Hypothalamus (tissue), 51 donors: ENCODE results near the gene PTK7.
"Not testable (repeated sequence)": the region's sequence is repeated elsewhere in the genome, so short reads cannot be mapped to it uniquely, and the experiment has no call there.

Experiments used
- DNase-seq, 51 donors: peaks; one replicate each; lab custom pipeline; 2025; lab: John Stamatoyannopoulos, UW

The PTK7 gene

GRCh38 chr6:43113431-43114260 lies 37.5 kb downstream of the PTK7 start:
- DNase-seq = no peak

DNA sequence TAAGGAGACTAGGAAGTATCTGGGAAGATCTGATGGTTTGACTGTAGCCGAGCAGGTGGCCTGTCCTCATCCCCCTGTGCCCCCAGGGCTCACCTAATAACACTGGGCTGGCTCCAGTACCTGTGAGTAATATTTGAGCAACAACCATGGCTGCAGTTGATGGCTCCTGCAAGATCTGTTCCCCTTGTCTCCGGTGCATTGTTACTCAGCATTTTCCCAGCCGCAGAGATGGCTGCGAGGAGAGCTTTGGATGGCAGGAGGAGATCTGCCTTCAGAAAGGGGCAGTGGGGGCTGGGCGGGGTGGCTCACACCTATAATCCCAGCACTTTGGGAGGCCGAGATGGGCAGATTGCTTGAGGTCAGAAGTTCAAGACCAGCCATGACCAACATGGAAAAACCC lies 39.3 kb downstream of the PTK7 start:
- no peak for DNase-seq

- not testable (repeated sequence) for DNase-seq
These were observed 41.4 kb downstream of the PTK7 start for GRCh38 chr6:43117466-43117865.

DNA sequence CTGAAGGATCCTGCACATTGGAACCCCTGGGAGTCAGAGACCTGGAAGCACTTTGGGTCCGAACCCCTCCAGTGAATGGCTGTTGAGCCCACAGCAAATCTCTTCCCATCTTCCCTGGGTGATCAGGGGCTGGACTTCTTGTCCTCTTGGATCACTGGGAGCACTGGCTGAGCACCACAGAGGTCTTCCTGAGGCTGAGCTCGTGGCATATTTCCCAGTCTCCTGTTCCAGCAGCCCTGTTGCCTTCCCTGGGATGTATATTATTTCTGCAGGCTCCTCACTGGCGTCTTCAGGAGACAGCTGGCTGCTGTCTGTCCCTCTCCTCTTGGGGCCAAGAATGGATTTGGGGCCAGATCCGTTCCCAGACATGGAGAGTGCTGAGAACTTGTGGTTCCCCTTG lies 43.4 kb downstream of the PTK7 start:
- no peak for DNase-seq

- no peak for DNase-seq
These were observed 44.1 kb downstream of the PTK7 start for GRCh38 chr6:43120101-43120763.

DNA sequence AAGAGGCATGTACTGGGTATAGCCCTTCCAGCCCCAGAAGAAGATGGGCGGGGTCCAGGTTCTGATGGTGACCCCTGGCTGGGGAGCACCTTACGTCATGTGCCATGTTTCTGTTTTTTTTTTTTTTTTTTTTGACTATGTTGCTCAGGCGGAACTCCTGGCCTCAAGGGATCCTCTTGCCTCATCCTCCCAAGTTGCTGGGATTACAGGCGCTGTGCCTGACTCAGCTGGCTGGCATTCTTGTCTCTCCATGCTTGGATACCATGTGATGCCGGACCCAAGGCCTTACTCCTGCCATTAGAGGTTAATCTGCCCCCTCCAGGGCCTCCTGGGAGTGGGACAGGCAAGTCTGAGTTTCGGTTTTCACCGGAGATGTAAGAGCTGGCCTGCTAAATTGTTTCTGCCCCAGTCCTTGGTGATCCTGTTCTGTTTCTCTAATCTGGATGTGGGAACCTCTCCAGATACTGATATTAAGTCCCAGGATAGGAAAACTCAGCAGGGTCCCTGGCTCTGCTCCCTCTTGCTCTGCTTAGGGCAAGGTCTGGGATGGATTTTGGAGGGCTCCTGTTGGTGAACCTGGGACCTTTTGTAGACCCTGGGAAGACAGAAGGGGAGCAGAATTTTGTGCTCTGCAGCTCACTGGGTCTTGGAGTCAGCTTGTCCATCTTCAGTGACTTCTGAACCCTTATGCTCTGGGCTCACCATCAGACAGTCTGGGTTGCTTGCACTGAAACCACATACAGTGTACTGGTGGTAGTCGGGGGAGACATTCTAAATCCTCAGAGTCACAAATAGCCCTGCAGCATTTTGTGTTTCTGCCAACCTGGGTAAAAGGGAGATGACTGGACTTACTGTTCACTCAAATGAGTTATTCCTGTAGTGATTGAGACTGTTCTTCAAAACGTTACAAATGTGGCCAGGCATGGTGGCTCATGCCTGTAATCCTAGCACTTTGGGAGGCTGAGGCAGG lies 45.1 kb downstream of the PTK7 start:
- DNase-seq = peak in 3 of 51 donors; percentile 19 to 31 (median 21)

GRCh38 chr6:43122146-43122545 lies 46.0 kb downstream of the PTK7 start:
- DNase-seq = no peak

GRCh38 chr6:43123461-43124314 lies 47.6 kb downstream of the PTK7 start:
- DNase-seq = peak in 5 of 51 donors; percentile 7 to 24 (median 9)

GRCh38 chr6:43124481-43124880 lies 48.4 kb downstream of the PTK7 start:
- DNase-seq = no peak

DNA sequence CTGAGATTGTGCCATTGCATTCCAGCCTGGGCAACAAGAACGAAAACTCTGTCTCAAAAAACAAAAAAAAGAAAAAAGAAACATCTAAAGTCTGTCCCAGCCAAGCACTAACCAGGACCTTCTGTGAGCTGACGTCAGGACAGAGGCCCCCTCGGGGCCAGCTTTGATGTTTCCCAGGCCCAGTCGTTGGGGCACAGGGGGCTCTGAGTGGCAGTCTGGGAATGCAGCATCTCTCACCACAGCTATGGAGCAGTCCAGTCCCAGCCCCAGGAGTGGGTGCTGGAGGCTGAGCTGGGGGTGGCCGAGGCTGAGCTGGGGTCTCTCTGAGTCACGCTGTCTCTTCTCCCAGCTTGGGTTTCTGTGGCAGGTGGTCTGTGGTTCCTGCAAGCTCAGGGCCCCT lies 49.0 kb downstream of the PTK7 start:
- no peak for DNase-seq

- DNase-seq = no peak
These were observed 49.4 kb downstream of the PTK7 start for GRCh38 chr6:43125555-43125954.

- no peak for DNase-seq
These were observed 51.1 kb downstream of the PTK7 start for GRCh38 chr6:43127180-43127579.

- DNase-seq = no peak
These were observed 51.8 kb downstream of the PTK7 start for GRCh38 chr6:43127877-43128276.

GRCh38 chr6:43128926-43129325 lies 52.8 kb downstream of the PTK7 start:
- DNase-seq = no peak

GRCh38 chr6:43129434-43130194 lies 53.5 kb downstream of the PTK7 start:
- DNase-seq = no peak

- no peak for DNase-seq
These were observed 54.3 kb downstream of the PTK7 start for GRCh38 chr6:43130429-43130828.

DNA sequence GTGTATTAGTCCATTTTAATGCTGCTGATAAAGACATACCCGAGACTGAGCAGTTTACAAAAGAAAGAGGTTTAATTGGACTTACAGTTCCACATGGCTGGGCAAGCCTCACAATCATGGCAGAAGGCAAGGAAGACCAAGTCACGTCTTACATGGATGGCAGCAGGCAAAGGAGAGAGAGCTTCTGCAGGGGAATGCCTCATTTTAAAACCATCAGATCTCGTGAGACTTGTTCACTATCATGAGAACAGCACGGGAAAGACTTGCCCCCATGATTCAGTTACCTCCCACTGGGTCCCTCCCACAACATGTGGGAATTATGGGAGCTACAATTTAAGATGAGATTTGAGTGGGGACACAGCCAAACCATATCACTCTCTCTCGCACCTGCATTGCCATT lies 55.3 kb downstream of the PTK7 start:
- not testable (repeated sequence) for DNase-seq

DNA sequence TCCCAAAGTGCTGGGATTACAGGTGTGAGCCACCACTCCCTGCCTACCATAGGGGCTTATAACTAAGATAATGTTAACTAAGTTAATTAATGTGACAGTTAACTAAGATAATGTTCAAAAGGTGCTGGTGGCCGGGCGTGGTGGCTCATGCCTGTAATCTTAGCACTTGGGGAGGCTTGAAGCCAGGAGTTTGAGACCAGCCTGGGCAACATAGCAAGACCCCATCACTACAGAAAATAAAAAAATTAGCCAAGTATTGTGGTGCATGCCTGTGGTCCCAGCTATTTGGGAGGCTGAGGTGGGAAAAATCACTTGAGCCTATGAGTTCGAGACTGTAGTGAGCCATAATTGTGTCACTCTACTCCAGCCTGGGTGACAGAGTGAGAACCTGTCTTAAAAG lies 62.2 kb downstream of the PTK7 start:
- no peak for DNase-seq

DNA sequence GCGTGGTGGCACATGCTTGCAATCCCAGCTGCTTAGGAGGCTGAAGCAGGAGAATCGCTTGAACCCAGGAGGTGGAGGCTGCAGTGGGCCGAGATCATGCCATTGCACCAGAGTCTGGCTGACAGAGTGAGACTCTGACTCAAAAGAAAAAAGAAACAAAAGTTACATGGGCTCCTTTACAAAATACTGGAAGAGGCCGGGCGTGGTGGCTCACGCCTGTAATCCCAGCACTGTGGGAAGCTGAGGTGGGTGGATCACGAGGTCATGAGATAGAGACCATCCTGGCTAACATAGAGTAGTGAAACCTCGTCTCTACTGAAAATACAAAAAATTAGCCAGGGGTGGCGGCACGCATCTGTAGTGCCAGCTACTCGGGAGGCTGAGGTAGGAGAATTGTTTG lies 63.9 kb downstream of the PTK7 start:
- DNase-seq = not testable (repeated sequence)
